Calu3 (cell line): ENCODE data around the gene CDH4. TPM values are rescaled to one million over a fixed set of nuclear protein-coding genes. Genes with fewer than 3 reads are reported as not detected.

ENCODE experiments used
- BruUV-seq: library from RNA; stranded (reverse); fragments of 400-500 nt; replicated peaks from 2 replicates; lab custom pipeline; 2021; lab: Mats Ljungman, UMichigan
- CTCF ChIA-PET: fragments of 300-600 bp; sonication (Branson Sonifier 250); formaldehyde crosslinking; loops from one replicate; lab custom pipeline; 2022; ENCODE audit warnings: antibody characterized with exemption; lab: Charles Lee
- DNase-seq: peaks from one replicate; pipeline ENCODE4 v3.0.0; 2022
- H3K27ac Mint-ChIP-seq: one replicate; pipeline ENCODE4 v1.8.0; 2022; ENCODE audit warnings: mixed read lengths; ENCODE audit not compliant: unreplicated experiment
- H3K27me3 Mint-ChIP-seq: one replicate; pipeline ENCODE4 v1.8.0; 2022; ENCODE audit warnings: mixed read lengths; ENCODE audit not compliant: unreplicated experiment
- H3K36me3 Mint-ChIP-seq: one replicate; pipeline ENCODE4 v1.8.0; 2022; ENCODE audit warnings: mild to moderate bottlenecking, moderate library complexity, mixed read lengths; ENCODE audit not compliant: insufficient read depth, unreplicated experiment
- H3K4me1 Mint-ChIP-seq: one replicate; pipeline ENCODE4 v1.8.0; 2022; ENCODE audit warnings: mild to moderate bottlenecking, low read depth, mixed read lengths; ENCODE audit not compliant: unreplicated experiment
- H3K4me3 Mint-ChIP-seq: one replicate; pipeline ENCODE4 v1.8.0; 2022; ENCODE audit warnings: mild to moderate bottlenecking, low read depth, moderate library complexity, mixed read lengths; ENCODE audit not compliant: unreplicated experiment
- H3K9me3 Mint-ChIP-seq: one replicate; pipeline ENCODE4 v1.8.0; 2022; ENCODE audit warnings: low read depth, mixed read lengths; ENCODE audit not compliant: unreplicated experiment
- intact Hi-C: fragments of 100-400 bp; cut with micrococcal nuclease; formaldehyde crosslinking; loops from one replicate; pipeline ENCODE4 v1.10.0; 2022; ENCODE audit not compliant: unreplicated experiment
- total RNA-seq: library from RNA; stranded (reverse); gene quantifications from 2 replicates; pipeline ENCODE4 v1.2.3, GENCODE V29; 2022
- TF ChIP-seq, protein P1 (sequence below): fragments of 200-600 bp; IDR thresholded peaks from one replicate; pipeline ENCODE4 v1.8.0; 2022; ENCODE audit warnings: antibody characterized with exemption; ENCODE audit not compliant: unreplicated experiment

CDH4 gene
- total RNA-seq, 1 experiment from 2014 or later = not detected

DNA sequence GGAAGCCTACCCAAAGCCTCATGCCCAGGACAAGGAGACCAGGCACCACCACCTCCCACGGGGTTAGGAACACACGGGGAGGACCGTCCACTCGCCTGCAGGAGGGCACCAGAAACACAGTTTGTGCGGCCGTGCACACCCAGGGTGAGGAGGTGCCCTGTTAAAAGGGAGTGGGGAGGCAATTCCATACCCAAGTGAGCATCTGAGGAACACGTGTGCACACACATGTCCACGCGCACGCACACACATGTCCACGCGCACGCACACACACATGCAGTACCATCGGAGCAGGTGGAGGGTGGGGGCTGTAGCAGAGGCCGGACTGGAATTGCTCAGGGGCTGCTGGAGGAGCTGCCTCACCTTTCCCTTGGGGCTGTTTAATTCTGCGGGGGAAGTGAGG lies 554.3 kb downstream of the CDH4 start:
- intact Hi-C loops = no loop called here
- BruUV-seq = no TSS peak
- DNase-seq = no peak

DNA sequence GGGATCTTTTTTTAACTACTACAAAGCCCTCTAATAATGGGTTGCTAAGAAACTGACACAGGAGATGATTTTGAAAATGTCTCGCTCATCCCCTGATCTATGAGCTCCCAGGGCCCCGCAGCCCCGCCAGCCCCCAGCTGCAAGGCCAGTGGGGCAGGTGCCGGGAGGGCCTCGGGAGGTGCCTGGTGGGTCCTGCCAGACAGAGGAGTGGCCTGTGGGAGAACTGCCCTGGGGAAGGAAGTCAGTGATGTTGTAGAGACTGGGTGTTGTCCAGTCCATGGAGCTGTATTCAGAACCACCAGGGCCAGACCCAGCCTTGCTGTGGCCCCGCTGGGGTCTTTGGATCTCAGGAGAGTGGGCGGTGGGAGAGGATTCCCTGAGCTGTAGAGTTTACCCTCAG lies 554.9 kb downstream of the CDH4 start:
- TF ChIP-seq, protein P1, sequence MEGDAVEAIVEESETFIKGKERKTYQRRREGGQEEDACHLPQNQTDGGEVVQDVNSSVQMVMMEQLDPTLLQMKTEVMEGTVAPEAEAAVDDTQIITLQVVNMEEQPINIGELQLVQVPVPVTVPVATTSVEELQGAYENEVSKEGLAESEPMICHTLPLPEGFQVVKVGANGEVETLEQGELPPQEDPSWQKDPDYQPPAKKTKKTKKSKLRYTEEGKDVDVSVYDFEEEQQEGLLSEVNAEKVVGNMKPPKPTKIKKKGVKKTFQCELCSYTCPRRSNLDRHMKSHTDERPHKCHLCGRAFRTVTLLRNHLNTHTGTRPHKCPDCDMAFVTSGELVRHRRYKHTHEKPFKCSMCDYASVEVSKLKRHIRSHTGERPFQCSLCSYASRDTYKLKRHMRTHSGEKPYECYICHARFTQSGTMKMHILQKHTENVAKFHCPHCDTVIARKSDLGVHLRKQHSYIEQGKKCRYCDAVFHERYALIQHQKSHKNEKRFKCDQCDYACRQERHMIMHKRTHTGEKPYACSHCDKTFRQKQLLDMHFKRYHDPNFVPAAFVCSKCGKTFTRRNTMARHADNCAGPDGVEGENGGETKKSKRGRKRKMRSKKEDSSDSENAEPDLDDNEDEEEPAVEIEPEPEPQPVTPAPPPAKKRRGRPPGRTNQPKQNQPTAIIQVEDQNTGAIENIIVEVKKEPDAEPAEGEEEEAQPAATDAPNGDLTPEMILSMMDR = no peak
- H3K27me3 Mint-ChIP-seq = peaks cover 88% of the 10 kb centered on the region
- H3K4me3 Mint-ChIP-seq = no peak overlapping the region
- H3K4me1 Mint-ChIP-seq = peaks cover 13% of the 10 kb centered on the region
- no peaks in the 10 kb centered on the region for H3K9me3 Mint-ChIP-seq
- H3K36me3 Mint-ChIP-seq = no peaks in the 10 kb centered on the region
- DNase-seq = no peak
- BruUV-seq = no TSS peak
- no peak overlapping the region for H3K27ac Mint-ChIP-seq
- CTCF ChIA-PET = no interaction called here
- intact Hi-C loops = no loop called here

More for the DNA sequence above, 554.3 kb downstream of the CDH4 start:
- TF ChIP-seq, protein P1 = no peak
- no peaks in the 10 kb centered on the region for H3K9me3 Mint-ChIP-seq
- no peak overlapping the region for H3K4me3 Mint-ChIP-seq
- H3K4me1 Mint-ChIP-seq = peaks cover 13% of the 10 kb centered on the region
- no peak overlapping the region for H3K27ac Mint-ChIP-seq
- no peaks in the 10 kb centered on the region for H3K36me3 Mint-ChIP-seq
- CTCF ChIA-PET = no interaction called here
- peaks cover 88% of the 10 kb centered on the region for H3K27me3 Mint-ChIP-seq

DNA sequence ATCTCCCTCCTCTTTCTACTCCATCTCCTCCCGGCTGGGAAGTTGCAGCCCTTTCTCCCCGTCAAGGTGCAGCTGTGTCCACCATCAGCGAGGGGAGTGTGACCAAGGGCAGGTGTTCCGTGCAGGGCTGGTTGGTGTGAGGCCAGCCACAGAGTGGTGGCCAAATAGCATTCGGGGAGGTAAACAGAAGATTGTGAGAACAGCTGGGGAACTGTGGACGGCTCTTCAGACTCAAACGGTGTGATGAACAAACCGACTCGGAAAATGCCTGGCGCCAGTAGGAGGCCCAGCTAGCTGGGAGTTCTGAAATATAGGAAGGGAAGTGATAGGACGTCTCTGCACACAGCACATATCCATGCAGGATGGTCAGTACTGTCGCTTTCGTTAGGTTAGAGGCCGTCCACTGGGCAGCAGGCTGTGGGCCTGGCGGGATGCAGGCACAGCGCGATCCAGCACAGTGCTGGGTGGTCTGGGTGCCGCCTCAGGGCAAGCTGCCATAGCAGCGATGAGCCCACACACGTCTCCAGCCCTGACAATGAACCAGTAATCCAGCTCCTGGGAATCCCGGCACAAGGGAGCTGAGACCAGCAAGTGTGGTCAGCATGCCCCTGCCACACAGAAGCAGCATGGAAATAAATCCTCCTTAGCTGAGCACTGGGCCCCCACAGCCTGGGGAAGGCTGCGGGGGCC lies 555.6 kb downstream of the CDH4 start:
- Mint-ChIP-seq H3K4me3 (no peak overlapping the region), H3K4me1 (peaks cover 13% of the 10 kb centered on the region), H3K9me3 (no peaks in the 10 kb centered on the region), H3K36me3 (no peaks in the 10 kb centered on the region), H3K27me3 (peaks cover 88% of the 10 kb centered on the region), H3K27ac (no peak overlapping the region)
- CTCF ChIA-PET = no interaction called here
- TF ChIP-seq, protein P1 = no peak
- intact Hi-C loops = no loop called here
- DNase-seq = no peak
- BruUV-seq = no TSS peak

DNA sequence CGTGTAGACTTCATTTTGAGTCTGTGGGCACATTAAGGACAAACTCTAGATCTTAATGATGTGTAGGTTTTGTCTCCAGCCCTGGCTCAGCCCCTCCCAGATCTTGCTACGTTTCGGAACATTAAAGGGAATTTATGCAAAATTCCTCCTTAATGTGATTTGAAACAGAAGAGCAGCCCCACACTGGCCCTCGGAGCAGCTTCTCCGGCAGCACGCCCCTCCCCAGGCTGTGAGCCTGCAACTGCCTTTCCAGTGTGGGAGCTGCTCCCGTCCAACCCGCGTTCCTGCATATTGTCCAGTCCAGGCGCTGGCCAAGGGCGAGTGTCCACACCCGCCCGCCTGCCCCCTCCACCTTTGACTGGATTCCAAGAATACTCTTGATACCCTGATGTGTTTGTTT lies 556.4 kb downstream of the CDH4 start:
- no peak overlapping the region for H3K4me3 Mint-ChIP-seq
- TF ChIP-seq, protein P1 = no peak
- H3K27ac Mint-ChIP-seq = no peak overlapping the region
- BruUV-seq = no TSS peak
- H3K4me1 Mint-ChIP-seq = peaks cover 11% of the 10 kb centered on the region
- intact Hi-C loops = no loop called here
- no peaks in the 10 kb centered on the region for H3K9me3 Mint-ChIP-seq
- CTCF ChIA-PET = no interaction called here
- no peak for DNase-seq
- H3K36me3 Mint-ChIP-seq = no peaks in the 10 kb centered on the region
- peaks cover 88% of the 10 kb centered on the region for H3K27me3 Mint-ChIP-seq
